GM18498 (cell line): Measurements from ENCODE around the gene IZUMO4.

Source experiments
- ATAC-seq: cut with Tn5 transposase; IDR thresholded peaks from one replicate; pipeline ENCODE4 v1.9.1; 2021; ENCODE audit warnings: mild to moderate bottlenecking, moderate library complexity; ENCODE audit not compliant: unreplicated experiment

The IZUMO4 gene, protein sequence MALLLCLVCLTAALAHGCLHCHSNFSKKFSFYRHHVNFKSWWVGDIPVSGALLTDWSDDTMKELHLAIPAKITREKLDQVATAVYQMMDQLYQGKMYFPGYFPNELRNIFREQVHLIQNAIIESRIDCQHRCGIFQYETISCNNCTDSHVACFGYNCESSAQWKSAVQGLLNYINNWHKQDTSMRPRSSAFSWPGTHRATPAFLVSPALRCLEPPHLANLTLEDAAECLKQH

DNA sequence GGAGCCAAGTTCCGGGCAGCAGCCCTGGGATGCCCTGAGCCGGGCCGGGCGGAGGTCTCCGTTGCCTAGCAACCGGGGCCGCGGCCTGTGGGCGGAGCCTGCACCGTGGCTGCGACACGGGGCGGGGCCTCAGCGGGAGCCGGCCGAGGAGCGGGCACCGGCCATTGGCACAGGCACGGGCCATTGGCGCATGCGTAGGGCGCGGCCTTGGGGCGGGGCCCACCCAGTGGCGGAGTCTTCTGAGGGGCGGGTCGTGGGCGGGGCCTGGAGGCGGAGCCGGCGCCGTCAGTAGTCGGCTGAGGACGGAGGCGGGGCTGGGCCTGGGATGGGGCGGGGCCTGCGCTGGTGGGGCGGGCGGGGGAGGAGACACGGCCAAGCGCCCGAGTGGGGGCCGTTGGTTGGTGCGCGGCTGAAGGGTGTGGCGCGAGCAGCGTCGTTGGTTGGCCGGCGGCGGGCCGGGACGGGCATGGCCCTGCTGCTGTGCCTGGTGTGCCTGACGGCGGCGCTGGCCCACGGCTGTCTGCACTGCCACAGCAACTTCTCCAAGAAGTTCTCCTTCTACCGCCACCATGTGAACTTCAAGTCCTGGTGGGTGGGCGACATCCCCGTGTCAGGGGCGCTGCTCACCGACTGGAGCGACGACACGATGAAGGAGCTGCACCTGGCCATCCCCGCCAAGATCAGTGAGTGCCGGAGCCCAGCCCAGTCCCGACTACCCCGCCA is at the start of gene IZUMO4:
TSS of gene IZUMO4 (plus strand) at position 436 of the 723 bp plus-strand sequence. CDS start at position 467, 31 bp downstream.
- peak; percentile 71 for ATAC-seq

DNA sequence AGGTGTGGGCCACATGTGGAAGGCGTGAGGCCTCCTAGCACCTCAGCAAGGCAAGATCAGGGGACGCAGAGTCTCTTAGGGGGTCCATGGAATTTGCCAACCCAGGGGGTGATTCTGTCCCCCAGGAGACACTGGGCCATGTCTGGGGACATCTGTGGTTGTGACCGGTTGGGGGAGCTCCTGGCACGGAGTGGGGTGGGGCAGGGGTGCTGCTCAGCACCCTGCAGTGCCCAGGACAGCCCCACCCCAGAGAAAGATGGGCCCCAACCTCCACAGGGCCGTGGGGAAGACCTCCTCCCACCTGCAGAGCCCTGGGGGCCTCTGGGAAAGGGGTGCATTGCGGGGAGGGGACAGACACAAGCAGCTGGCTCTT is 49.7 kb upstream of the IZUMO4 start:
- no peak for ATAC-seq

DNA sequence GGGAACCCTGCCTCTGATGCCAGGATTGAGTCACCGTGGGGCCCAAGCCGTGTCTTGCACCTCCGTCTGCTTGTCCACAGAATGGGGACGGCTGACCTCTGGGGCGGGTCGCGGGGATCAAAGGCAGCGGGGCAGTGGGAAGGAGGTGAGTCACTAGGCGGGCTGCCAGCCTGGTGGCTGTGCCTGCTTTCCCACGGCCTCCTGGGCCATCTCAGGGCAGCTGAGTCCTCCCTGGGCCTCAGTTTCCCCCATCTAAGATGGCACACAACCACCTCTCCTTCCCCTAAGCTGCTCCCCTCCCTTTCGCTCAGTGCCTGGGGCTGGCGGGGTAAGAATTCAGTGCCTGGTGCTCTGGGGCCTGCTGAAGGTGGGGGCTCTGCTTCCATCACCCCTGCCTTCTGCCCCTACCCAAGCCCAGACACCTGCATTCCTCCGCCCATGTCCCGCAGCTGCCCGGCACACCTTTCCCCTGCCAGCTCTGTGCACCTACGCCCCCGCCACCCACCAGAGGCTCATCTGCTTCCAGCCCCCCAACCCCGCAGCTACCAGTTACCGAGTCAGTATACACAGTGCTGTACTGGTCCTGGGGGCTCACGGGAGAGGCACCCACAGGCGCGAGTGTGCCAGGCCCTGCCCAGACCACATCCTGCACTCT is 49.1 kb upstream of the IZUMO4 start:
- no peak for ATAC-seq

DNA sequence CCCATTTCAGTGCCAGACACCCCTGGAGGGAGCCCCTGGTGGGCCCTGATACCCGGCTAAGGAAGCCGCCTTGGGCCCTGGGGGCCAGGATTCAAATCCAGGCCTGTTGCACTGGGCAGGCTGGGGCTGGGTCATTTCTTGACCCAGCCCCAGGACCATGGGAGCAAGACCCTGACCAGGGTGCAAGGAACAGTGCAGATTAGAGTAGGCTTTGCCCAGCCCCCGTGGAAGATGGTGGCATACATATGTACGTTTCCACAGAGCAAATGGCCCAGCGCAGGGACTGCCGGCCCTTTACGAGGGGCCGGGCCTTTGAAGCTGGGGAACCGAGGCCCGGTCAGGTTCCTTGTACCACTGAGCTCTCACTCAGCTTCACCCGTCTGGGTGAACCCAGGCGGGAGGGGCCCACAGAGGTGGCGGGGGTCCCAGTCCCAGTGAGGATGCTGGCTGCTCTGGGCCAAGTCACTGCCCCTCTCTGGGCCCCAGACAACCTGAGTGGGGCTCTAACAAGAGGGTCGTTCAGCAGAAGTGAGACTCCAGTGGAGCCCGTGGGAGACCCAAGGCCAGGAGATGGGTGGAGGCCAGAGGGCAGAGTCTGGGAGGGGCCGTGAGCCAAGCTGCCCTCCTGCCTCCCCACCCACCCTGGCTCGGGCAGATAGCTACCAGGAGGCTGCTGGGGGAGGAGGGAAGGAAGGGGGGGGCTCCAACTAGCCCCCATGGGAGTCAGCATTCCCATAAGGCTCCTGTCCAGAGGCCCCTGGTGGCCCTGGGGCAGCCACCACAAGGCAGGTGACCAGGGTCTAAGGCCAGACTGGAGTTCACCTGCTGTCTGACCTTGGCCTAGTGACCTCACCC is 48.4 kb upstream of the IZUMO4 start:
- no peak for ATAC-seq

DNA sequence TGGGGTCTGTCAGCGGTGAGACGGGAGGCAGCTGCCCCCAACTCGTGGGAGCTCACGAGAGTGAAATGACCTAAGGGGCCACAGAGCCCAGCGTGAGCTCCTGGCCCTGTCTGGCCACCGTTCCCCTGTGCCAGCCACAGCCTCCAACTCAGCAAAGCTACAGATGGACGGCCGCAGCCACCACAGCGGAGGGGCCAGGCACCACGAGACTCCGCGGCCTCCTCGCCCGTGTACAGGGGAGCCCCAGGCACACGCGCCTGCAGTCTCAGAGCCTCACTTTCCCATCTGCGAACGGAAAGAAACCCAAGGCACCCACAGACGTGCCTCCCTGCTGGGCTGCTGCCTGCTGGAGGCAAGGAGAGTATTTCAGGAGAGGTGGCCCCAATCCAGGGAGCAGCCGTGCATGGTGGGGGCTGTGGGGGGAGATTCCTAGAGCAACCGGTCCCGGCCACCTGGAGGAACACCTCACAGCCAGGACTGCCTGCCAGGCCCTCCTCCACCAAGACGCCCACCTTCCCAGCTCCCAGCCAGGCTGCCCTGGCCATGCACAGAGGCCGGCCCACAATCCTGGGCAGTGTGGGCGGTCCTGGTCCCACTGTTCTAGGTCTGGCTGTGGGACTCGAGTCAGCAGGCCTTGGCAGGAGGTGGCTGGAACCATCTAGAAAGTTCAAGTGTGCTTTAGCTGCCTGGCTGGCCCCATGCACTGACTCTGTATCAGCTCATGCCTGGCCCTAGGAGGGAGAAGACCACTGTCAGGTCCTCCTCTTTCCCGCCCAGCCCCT is 47.6 kb upstream of the IZUMO4 start:
- no peak for ATAC-seq

DNA sequence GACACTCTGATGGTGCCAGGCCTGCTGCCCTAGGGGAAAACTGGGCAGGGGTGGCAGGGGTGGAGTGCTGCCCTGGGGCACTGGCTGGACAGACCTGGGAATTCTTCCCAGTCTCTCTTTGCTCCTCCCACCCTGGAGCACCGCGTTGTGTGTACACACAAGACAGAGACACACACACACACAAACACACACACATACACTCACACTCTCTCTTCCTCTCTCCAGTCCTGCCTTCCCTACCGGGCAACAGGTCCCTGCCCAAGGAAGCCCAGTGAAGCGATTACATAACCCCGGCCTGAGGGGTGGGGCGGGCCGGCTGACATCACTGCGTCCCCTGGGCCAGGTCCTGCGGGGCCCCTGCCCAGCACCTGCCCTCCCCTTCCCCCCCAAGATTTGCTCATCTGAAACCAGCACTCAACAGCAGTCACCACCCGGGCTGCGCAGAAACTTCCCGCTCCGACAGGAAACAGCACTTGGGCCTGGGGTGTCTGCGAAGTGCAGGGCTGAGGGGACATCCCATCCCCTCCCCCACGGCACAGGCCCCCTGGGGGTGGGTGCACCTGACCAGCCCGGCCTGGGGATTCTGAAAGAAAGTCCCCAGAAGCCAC is 46.9 kb upstream of the IZUMO4 start:
- ATAC-seq = peak; percentile 6

DNA sequence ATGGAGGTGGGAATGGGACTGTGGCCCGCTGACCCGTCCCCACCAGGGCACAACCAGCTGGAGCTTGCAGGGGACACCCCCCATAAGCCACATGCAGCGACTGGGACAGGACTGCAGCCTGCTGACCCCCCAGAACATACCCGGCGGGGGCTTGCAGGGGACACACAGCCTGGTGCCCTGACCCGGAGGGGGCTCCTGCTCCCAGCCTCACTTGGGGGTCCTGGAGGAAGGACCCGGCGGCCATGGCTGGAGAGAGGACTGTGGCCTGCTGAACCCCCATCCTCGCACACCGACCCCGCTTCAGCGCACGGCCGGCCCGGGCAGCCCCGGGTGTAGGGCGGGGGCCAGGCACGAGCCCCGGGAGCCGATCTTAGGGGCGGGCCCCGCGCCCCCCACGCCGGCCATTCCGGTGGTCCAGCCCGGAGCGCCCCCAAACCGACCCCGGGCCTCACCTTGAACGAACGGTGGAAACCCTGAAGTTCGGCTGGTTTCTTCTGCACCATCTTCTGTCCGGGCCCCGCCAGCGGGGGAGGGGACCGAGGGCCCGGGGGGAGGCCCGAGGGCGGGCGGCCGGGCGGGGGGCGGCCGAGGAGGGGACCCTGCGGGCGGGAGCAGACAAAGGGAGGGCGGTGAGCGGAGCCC is 46.2 kb upstream of the IZUMO4 start:
- ATAC-seq = peak; percentile 8

DNA sequence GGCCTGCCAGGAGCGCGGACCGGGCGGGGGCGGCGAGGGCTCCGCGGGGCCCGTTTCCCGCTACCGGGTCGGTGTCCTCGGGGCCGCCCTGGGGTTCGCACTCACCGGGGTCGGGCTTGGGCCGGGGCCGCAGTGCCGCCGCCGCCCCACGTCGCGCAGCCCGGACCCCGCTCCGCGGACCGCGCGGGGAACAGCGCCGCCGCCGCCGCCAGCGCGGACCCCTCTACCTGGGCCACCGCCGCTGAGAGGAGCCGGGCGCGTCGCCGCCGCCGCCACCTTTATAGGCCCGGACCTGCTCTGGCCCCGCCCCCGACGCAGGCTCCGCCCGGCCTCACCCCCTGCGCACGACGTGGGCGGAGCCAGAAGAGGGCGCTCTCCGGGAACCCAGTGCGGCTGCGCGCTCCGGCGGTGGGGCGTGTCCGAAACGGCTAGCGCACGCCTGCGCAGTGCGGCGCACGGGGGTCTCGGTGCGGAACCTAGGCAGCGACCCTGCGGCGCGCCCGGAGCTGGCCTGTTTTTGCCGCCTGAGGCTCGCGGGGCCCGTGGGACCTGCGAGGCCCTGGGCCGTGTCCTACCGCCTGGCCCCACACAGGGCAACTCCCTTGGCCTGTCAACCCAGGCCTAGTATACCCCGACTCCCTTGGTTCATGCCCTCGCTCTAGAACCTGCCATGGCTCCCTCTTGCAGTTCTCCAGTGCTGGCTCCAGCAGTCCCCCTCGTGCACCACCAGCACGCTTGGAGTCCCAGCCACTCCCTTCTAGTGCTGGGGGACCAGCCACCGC is 45.5 kb upstream of the IZUMO4 start, which contains the start of gene MKNK2:
TSS of gene MKNK2 (minus strand) at position 254 of the 782 bp plus-strand sequence. CDS start 393 bp downstream, outside the sequence.
- peak; percentile 62 for ATAC-seq

DNA sequence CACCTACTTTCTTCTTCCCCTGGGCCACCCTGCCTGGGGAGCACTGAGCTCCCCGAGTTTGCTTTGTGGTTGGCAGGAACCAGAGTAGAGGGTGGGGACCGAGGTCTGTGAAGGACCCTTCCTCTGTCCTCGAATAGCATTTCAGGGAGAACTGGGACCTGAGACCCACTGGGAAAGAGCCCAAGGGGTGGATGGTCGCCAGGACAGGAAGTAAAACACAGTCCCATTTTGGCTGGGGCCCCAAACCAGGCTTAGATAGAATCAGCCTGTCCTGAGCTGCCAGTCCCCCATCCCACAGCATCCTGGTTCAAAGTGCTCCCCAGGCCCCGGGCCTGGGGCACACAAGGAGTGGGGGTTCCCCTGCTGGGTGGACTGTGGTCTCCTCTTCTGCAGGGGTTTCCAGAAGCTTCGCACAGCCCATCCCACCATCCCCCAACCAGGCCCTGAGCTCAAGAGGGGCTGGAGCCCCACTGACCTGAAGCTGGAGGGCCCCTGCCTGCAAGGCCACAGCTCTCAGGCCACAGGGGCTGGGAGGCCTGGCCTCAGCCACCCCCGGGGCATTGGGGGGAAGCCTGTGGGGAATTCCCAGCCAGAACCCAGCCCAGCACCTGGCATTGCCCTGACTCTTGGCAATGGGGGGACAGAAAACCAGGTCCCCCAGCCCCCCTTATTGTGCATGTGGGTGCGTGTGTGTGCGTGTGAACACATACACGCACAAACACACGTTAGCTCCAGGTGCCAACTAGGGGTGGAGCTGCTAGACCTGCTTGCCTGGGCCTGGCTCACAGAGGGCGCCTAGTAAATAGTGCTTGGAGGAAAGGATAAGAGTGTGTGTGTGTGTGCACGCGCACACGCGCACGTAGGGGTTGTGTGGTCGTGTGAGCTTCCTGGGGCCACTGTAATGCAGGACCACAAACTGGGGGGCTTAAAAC is 44.7 kb upstream of the IZUMO4 start:
- ATAC-seq = no peak

DNA sequence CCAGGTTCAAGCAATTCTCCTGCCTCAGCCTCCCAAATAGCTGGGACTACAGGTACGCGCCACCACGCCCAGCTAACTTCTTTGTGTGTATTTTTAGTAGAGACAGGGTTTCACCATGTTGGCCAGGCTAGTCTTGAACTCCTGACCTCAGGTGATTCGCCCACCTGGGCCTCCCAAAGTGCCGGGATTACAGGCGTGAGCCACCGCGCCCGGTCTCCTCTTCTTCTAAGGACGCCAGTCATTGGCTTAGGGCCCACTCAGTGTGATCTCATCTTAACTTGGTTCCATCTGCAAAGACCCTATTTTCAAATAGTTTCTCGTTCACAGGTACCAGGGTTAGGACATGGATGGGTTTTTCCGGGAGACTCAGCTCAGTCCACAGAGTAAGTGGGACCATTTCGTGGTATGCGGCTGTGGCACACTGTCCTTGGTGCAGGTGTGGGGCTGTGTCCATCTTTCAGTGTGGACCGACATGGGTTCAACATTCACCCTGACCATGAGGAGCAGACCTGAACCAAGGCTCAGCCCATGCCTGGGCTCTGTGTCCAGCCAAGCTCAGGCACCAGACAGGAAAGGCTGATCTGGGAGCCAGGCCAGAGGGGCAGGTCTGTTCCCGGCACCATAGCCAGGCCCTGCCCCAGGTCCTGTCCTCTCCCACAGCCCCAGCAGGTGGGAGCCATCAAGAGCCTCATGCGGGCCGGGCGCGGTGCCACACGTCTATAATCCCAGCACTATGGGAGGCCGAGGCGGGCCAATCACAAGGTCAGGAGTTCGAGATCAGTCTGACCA is 42.9 kb upstream of the IZUMO4 start:
- ATAC-seq = no peak

DNA sequence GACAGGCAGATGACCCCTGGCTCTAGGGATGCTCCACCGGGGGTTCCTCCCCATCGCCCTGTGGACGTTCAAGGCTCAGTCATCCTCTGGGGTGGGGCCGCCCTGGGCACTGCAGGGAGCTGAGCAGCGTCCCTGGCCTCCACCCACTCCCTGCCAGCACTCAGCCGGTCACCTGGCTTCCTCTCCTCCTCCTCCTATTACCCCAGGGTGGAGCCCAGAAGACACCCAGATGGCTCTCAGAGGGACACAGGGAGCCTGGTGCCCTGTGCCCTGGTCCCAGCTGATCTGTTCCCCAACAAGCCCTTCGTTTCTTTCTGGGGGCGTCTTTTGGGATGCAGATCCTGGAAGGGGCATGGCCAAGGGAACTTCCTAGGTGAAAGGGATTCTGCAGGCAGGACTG is 42.0 kb upstream of the IZUMO4 start:
- no peak for ATAC-seq

DNA sequence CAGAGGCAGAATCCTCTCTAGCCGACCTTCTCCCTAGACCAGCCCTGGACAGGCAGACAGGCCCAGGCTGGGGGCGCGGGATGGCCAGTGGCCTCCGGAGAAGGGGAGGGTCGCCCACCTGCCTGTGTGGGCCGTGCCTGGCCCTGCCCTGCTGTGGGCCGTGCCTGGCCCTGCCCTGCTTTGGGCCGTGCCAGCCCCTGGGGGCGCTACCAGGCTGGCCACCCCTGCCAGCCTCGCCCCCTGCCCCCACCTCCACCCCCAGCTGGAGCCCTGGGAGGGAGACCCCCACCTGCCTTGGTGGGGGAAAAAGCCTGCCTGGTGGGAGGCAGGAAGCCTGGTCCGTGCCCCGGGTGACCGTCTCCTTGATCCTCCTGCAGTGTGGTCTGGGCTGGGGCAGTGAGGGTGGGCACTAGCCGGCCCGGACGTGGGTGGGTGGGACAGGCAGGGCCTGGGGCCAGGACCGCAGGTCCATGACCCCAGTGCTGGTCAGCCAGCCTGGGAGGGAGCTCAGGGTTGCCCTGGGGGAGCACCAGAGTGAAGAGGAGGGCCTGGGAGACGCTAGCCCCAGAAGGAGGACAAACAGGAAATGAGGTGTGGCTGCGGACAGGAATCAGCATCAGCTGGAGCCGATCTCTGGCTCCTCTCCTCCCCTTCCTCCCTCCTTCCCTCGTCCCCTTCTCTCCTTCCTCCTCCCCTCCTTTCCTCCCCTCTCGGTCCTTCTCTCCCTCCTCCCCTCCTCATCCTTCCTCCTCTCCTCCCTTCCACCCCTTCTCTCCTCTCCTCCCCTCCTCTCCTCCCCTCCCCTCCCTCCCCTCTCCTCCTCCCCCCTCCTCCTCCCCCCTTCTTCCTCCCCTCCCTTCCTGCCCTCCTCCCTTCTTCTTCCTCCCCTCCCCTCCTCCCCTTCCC is 40.5 kb upstream of the IZUMO4 start:
- no peak for ATAC-seq

DNA sequence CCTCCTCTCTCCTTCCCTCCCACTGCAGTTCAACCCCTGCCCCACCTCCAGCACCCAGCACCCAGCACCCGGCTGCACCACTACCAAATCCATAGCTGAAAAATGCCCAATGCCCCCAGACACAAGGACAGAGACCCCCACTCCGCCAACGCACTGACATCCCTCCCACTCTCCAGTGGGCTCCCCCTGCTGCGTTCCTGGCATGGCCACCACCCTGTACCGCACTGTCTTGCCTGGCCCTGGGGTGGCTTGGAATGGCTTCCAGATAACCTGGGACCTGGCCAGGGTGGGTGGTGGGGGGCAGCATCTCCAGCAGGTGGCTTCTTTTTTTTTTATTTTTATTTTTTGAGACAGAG is 39.9 kb upstream of the IZUMO4 start:
- no peak for ATAC-seq

DNA sequence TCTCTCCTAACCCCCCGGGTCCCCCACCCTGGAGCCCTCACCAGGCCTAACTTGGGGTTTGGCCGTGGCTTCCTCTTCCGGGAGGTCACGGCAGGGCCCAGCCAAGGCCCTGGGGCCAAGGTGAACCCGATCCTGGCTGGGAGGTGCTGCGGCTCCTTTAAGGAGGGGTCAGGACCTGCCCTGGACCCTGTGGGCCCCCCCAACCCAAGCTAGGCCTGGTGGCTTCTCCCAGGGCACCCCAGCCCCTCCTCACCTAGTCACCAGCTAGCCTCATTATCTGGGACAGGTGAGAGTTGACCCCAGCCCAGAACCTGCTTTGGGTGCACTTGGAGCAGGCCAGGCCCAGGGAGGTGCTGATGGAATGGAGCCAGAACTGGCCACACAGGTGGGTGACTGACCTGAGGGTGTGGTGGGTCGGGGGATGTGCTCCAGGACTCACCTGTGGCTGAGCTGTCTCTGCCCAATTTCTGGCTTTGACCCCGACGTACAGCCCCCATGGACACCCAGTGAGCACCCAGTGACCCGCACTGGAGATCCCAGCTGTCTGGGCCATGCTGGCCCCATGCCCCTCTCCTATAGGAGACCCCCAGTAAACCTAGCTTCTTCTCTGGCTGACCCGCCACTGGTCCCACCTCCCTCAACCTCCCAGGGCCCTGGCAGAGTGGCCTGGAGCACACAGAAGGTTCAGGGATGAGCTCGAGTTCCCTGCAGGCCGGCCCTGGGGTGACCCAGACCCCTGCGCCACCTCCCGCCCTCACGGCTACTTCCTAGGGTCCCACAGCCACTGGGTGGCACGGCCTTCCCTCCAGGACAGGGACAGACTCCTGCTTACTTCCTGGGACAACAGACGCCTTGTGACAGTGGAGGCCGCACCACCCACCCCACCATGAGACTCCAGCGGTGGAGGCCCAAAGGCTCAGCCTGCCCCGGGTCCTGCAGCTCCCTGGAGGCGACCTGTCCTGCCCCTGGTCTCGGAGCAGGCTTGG is 38.9 kb upstream of the IZUMO4 start:
- ATAC-seq = no peak
